CD4-positive, alpha-beta T cell treated with Interleukin-4 for 4 hours (primary cell): ENCODE measurements around the gene UGGT2.
A peak's percentile ranks its signal among the peaks of the same experiment; 100 is the strongest.
"Not testable (repeated sequence)": the region's sequence is repeated elsewhere in the genome, so short reads cannot be mapped to it uniquely, and the experiment has no call there.

ENCODE experiments used
- DNase-seq: peaks from one replicate; pipeline ENCODE4 v3.0.0-alpha.2; 2020

Gene UGGT2

DNA sequence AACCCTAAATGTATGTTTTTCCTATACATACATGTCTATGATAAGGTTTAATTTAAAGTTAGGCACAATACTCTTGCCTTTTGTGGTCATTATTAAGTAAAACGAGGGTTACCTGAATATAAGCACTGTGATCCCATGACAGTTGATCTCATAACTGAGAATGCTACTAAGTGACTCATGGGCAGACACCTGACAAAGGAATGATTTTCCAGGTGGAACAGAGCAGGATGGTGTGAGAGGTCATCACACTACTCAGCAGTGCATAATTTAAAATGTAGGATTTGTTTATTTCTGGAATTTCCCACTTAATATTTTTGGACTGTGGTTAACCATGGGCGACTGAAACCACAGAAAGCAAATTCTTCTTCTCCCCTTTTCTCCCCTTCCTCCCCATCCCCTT lies 178.9 kb downstream of the UGGT2 start:
- no peak for DNase-seq

DNA sequence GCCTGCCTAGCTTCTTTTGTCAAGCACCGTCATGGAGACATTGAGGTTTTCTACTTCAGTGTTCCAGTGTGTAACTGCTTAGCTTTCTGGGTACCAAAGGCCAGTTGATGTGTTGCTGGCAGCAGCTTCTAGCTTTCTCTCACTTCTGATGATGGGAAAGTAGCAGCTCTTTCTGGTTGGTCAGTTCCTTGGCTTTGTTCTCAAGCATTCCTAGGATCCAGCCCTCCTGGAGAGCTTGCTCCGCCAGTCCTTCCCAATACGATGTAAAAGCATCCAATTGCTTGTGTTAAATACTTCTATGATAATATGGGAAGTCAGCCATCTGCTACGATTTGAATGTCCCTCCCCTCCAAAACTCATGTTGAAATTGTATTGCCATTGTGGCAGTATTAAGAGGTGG lies 182.8 kb downstream of the UGGT2 start:
- DNase-seq = no peak

- DNase-seq = no peak
Observed at GRCh38 chr13:95865080-95865615, 188.1 kb downstream of the UGGT2 start.

GRCh38 chr13:95862408-95862807 lies 190.8 kb downstream of the UGGT2 start:
- no peak for DNase-seq

DNA sequence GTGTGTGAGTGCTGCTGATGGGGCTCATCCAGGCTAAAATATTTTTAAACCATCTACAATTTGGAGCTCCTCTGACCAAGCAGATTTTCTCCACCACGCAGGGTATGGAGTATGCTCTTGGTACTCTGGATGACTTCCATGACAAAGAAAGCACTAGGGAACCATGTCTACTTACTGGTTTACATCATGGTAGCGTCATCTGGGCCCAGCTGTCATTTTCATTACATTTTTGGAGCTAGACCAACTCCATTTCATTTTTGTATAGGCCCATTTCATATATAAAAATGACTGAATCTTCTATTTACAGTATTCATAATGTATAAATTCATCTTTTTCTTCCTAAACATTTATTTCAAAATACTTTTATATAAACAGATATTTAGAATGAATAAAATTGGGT lies 191.9 kb downstream of the UGGT2 start:
- DNase-seq = no peak

DNA sequence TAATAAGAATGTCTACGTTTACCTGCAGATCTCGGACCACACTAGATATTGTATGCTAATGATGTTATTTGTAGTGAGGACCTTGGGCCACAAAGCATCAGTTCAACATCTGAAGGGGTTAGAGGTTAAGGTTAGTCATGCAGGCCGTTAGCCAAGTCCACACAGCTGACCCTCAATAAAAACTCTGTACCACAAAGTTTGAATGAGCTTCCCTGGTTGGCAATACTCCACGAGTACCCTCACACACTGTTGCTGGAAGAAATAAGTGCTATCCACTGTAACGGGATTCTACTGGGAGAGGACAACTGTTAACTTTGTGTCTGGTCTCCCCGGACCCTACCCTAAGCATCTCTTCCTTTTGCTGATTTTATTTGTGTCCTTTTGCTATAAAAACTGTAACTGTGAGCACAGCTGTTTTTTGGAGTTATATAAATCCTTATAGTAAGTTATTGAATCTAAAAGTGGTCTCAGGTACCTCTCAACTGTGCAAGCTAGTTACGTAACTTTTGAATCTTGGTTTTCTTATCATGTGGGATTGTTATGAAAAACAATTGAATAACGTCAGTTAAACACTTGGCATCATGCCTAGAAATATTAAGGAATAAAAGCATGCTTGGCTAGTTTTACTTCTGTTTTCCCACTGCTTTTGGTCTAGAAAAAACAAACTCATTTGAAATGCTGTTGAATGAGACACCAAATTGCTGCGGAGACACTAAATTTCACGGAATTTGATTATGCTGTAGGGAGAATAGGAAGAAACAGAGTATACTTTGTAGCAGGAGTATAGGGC lies 194.7 kb downstream of the UGGT2 start:
- no peak for DNase-seq

DNA sequence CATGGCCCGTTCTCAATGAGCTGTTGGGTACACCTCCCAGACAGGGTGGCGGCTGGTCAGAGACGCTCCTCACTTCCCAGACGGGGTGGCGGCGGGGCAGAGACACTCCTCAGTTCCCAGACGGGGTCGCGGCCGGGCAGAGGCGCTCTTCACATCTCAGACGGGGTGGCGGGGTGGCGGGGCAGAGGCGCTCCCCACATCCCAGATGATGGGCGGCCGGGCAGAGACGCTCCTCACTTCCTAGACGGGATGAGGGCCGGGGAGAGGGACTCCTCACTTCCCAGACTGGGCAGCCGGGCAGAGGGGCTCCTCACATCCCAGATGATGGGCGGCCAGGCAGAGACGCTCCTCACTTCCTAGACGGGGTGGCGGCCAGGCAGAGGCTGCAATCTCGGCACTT lies 207.5 kb downstream of the UGGT2 start:
- not testable (repeated sequence) for DNase-seq

DNA sequence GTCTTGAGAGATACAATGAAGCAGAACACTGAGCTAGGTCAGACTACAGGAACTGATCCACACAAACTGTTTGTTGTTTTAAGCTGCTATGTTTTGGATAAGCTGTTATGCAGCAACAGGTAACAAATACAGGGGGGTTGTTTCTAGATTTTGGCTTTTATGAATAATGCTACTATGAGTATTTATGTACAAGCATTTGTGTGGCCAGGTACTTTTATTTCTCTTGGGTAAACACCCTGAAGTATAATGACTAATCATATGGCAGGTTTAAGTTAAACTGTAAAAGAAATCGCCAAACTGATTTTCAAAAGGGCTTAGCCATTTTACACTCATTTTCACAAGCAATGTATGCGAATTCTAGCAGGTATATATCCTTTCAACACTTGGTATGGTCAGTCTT lies 210.3 kb downstream of the UGGT2 start:
- DNase-seq = no peak

DNA sequence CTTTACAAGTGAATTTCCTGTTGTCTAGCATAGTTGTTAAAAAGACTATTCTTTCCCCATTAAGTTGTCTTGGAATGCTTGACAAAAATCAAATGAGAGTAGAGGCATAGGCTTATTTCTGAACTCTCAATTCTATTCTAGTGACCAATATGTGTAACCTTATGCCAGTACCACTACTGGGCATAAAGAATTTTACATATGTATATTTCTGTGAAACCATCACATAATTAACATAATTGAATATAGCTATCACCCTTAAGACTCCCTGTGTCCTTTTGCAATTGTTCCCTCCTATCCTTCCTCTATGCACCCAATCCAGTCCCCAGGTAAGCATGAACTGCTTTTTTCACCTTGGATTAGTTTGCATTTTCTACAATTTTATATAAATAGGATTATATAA lies 211.3 kb downstream of the UGGT2 start:
- no peak for DNase-seq

- peak; percentile 67 for DNase-seq
Observed at GRCh38 chr13:95834134-95834765, 219.0 kb downstream of the UGGT2 start.

DNA sequence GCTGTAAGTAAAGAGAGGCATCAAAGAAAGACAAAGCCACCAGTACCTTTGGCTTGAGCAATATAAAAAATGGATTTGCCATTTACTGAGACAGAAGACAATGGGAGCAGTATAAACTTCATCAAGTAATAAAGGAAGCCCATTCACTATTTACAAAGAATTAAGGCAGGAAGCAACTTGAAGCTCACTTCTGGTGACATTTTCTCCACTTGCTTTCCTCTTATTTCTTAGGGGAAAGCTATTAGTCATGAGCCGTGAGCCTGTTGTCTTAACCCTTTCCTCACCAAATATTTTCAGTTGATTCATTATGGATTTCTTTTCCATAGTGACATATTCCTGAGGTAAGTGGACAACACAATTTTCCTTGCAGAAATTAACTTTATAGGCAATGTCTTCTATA lies 219.5 kb downstream of the UGGT2 start:
- no peak for DNase-seq

DNA sequence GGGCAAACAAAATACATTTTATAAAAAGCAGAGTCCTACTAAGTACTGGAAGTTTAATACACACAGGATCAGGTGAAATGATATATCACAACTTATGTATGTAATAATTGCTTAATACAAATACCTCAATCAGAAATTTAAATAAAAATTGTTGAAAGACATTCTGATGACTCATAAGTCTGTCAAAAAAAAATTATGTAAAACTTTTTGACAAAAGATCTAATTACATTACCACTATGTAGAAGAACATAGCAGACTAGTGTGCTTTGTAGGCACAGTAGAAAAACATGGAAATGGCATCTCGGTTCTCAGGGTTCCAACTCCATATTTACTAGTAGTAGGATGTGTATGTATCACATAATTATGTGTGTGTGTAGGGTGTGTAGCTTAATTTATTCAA lies 220.1 kb downstream of the UGGT2 start:
- no peak for DNase-seq

GRCh38 chr13:95822303-95822702 lies 230.9 kb downstream of the UGGT2 start:
- DNase-seq = no peak

GRCh38 chr13:95814495-95814894 lies 238.7 kb downstream of the UGGT2 start:
- no peak for DNase-seq

GRCh38 chr13:95813139-95813538 lies 240.1 kb downstream of the UGGT2 start:
- no peak for DNase-seq

GRCh38 chr13:95809429-95809828 lies 243.8 kb downstream of the UGGT2 start:
- no peak for DNase-seq

GRCh38 chr13:95805921-95806320 lies 247.3 kb downstream of the UGGT2 start:
- no peak for DNase-seq

GRCh38 chr13:95801825-95802224 lies 251.4 kb downstream of the UGGT2 start:
- no peak for DNase-seq

DNA sequence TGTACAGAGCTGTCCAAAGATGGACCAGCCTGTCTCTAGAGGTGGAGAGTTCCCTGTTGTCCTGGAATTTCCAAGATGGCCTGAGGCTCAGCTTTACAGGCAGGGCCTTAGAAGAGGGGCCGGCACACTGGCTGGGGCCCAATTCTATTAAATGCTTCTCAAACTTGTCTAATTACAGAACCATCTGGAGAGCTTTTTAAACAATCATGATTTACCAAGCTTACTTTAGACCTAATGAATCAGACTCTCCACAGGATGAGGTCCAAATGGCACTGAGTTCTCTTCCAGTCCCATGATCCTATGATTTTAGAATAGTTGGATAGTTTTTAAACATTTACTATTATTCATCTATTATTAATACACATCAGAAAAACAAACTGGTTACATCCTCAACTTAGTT lies 252.8 kb downstream of the UGGT2 start:
- no peak for DNase-seq

DNA sequence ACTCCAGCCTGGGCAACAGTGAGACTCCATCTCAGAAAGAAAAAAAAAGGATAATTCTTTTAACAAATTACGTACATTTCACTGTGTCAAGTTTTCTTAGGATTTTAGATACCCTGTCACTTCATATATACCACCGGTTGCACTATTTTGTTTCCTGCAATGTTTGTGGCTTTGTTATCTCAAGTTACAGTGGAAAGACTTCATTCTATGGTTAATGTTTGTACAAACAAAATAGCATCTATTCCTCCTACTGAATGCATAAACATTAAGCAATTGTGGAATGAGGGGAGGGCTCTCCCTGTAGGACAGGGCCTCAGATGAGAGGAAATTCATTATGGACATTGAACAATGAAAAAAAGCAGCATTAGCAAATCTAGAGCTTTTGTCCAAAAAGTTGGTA lies 256.2 kb downstream of the UGGT2 start:
- DNase-seq = no peak

- no peak for DNase-seq
Observed at GRCh38 chr13:95793781-95794180, 259.4 kb downstream of the UGGT2 start.

GRCh38 chr13:95793018-95793555 lies 260.1 kb downstream of the UGGT2 start:
- DNase-seq = no peak

GRCh38 chr13:95791084-95791722 lies 262.0 kb downstream of the UGGT2 start:
- no peak for DNase-seq

GRCh38 chr13:95789315-95789714 lies 263.9 kb downstream of the UGGT2 start:
- DNase-seq = not testable (repeated sequence)
